Measurements from ENCODE around the gene FAM171A1. TPM values are rescaled to one million over a fixed set of nuclear protein-coding genes. Genes with fewer than 3 reads are reported as not detected.

FAM171A1 gene
- total RNA-seq, 1 experiment from 2014 or later = 3.6 TPM

- DNase-seq (ENCODE audit: low read depth) = no peak
Measured at GRCh38 chr10:15374156-15374555, 3.1 kb upstream of the FAM171A1 start.

GRCh38 chr10:15373199-15373598 is 2.1 kb upstream of the FAM171A1 start:
- DNase-seq (ENCODE audit: low read depth) = no peak

- DNase-seq (ENCODE audit: low read depth) = no peak
Measured at GRCh38 chr10:15370212-15370855, 755 bp downstream of the FAM171A1 start.

- no peak for DNase-seq (ENCODE audit: low read depth)
Measured at GRCh38 chr10:15369256-15370211, 1.6 kb downstream of the FAM171A1 start.

GRCh38 chr10:15368101-15368855 is 2.8 kb downstream of the FAM171A1 start:
- no peak for DNase-seq (ENCODE audit: low read depth)

- DNase-seq (ENCODE audit: low read depth) = no peak
Measured at GRCh38 chr10:15367296-15368085, 3.6 kb downstream of the FAM171A1 start.

GRCh38 chr10:15365692-15366091 is 5.4 kb downstream of the FAM171A1 start:
- no peak for DNase-seq (ENCODE audit: low read depth)

GRCh38 chr10:15364001-15364400 is 7.1 kb downstream of the FAM171A1 start:
- no peak for DNase-seq (ENCODE audit: low read depth)

GRCh38 chr10:15363031-15363430 is 8.1 kb downstream of the FAM171A1 start:
- peak; percentile 54 for DNase-seq (ENCODE audit: low read depth)

- DNase-seq (ENCODE audit: low read depth) = no peak
Measured at GRCh38 chr10:15361131-15361530, 10.0 kb downstream of the FAM171A1 start.

GRCh38 chr10:15360566-15360965 is 10.5 kb downstream of the FAM171A1 start:
- peak; percentile 18 for DNase-seq (ENCODE audit: low read depth)

GRCh38 chr10:15353471-15354017 is 17.5 kb downstream of the FAM171A1 start:
- no peak for DNase-seq (ENCODE audit: low read depth)

GRCh38 chr10:15352836-15353235 is 18.3 kb downstream of the FAM171A1 start:
- no peak for DNase-seq (ENCODE audit: low read depth)

GRCh38 chr10:15352201-15352600 is 18.9 kb downstream of the FAM171A1 start:
- no peak for DNase-seq (ENCODE audit: low read depth)

GRCh38 chr10:15351099-15351820 is 19.8 kb downstream of the FAM171A1 start:
- DNase-seq (ENCODE audit: low read depth) = no peak

GRCh38 chr10:15349112-15349511 is 22.0 kb downstream of the FAM171A1 start:
- no peak for DNase-seq (ENCODE audit: low read depth)

GRCh38 chr10:15348579-15348978 is 22.5 kb downstream of the FAM171A1 start:
- no peak for DNase-seq (ENCODE audit: low read depth)

GRCh38 chr10:15347150-15347549 is 23.9 kb downstream of the FAM171A1 start:
- DNase-seq (ENCODE audit: low read depth) = no peak

GRCh38 chr10:15346440-15347141 is 24.5 kb downstream of the FAM171A1 start:
- peak; percentile 55 for DNase-seq (ENCODE audit: low read depth)

- no peak for DNase-seq (ENCODE audit: low read depth)
Measured at GRCh38 chr10:15345450-15345849, 25.6 kb downstream of the FAM171A1 start.
